Colonic mucosa (tissue), 4 donors: ENCODE data around the gene COL6A2. TPM values are rescaled to one million over a fixed set of nuclear protein-coding genes. Genes with fewer than 3 reads are reported as not detected.
"Not testable (repeated sequence)": the region's sequence is repeated elsewhere in the genome, so short reads cannot be mapped to it uniquely, and the experiment has no call there.

Source experiments
- DNase-seq: peaks from one replicate; pipeline ENCODE4 v3.0.0-alpha.2; 2020
- H3K27ac ChIP-seq: fragments of 200-600 bp; one replicate; pipeline ENCODE4 v1.8.0; 2021
- H3K27me3 ChIP-seq: fragments of 200-600 bp; one replicate; pipeline ENCODE4 v1.8.0; 2021
- H3K36me3 ChIP-seq: fragments of 200-600 bp; one replicate; pipeline ENCODE4 v1.8.0; 2021
- H3K4me1 ChIP-seq: fragments of 200-600 bp; one replicate; pipeline ENCODE4 v1.8.0; 2021; ENCODE audit warnings: mild to moderate bottlenecking
- H3K4me3 ChIP-seq: fragments of 200-600 bp; one replicate; pipeline ENCODE4 v1.8.0; 2021
- H3K9ac ChIP-seq, 2 donors: one replicate each; pipeline ENCODE4 v1.7.0; 2013; ENCODE audit warnings: control low read depth in 2 of 2, low read depth in 2 of 2, low read length in 2 of 2
- H3K9me3 ChIP-seq: fragments of 200-600 bp; one replicate; pipeline ENCODE4 v1.8.0; 2021
- intact Hi-C: fragments of 100-400 bp; cut with DNase I; formaldehyde crosslinking; loops from one replicate; pipeline ENCODE4 v1.14.1; 2022
- total RNA-seq, 2 donors: library from RNA; stranded (reverse); fragmentation: NEBNext Ultra II Directional in 1 of 2; extraction: Animal tissue kit (Norgen Biotek cat#: 25700) in 1 of 2; gene quantifications; one replicate each; pipeline ENCODE4 v1.2.1, GENCODE V29; 2021
- TF ChIP-seq, protein P1 (sequence below): fragments of 200-600 bp; IDR thresholded peaks from one replicate; pipeline ENCODE4 v1.8.0; 2022; ENCODE audit warnings: antibody characterized with exemption, mild to moderate bottlenecking
- donor health status: healthy.
- donor health status: DM: no; HTN: no; CAD: no.
- donor health status: DM: no; HTN: no; CAD: no.

Gene COL6A2
- total RNA-seq, 2 donors from 2014 or later: 55.7 to 190 TPM

DNA sequence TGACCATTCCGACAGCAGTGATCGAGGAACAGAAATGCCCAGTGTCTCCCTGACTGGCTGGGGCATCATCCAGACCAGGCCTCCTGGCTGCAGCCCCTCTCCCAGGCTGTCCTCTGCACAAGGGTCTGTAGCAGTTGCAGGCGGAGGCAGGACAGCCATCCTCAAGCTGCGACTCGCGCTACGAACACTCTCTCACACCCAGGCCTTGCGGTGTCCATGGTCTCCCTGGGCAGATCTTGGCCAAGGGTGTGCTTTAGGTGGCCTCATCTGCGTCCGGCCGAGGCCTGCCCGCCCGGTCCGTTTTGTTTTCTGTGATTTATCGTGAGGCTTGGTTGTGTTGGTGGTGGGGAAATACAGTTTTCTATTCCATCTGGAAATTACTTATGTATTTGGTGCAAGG lies 41.8 kb downstream of the COL6A2 start:
- H3K9me3 ChIP-seq: no peaks in the 10 kb centered on the region
- no peaks in the 10 kb centered on the region for H3K36me3 ChIP-seq
- intact Hi-C loops: no loop called here
- TF ChIP-seq, protein P1, sequence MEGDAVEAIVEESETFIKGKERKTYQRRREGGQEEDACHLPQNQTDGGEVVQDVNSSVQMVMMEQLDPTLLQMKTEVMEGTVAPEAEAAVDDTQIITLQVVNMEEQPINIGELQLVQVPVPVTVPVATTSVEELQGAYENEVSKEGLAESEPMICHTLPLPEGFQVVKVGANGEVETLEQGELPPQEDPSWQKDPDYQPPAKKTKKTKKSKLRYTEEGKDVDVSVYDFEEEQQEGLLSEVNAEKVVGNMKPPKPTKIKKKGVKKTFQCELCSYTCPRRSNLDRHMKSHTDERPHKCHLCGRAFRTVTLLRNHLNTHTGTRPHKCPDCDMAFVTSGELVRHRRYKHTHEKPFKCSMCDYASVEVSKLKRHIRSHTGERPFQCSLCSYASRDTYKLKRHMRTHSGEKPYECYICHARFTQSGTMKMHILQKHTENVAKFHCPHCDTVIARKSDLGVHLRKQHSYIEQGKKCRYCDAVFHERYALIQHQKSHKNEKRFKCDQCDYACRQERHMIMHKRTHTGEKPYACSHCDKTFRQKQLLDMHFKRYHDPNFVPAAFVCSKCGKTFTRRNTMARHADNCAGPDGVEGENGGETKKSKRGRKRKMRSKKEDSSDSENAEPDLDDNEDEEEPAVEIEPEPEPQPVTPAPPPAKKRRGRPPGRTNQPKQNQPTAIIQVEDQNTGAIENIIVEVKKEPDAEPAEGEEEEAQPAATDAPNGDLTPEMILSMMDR: no peak
- H3K27ac ChIP-seq: no peak overlapping the region
- H3K4me3 ChIP-seq: no peak overlapping the region
- no peaks in the 10 kb centered on the region for H3K4me1 ChIP-seq
- H3K9ac ChIP-seq: no peak overlapping the region
- H3K27me3 ChIP-seq: no peaks in the 10 kb centered on the region
- no peak for DNase-seq

GRCh38 chr21:46140352-46141003 lies 42.6 kb downstream of the COL6A2 start:
- H3K36me3 ChIP-seq, H3K27ac ChIP-seq, H3K9ac ChIP-seq, intact Hi-C loops, H3K9me3 ChIP-seq, H3K4me3 ChIP-seq, H3K27me3 ChIP-seq, DNase-seq, H3K4me1 ChIP-seq: not testable (repeated sequence)

DNA sequence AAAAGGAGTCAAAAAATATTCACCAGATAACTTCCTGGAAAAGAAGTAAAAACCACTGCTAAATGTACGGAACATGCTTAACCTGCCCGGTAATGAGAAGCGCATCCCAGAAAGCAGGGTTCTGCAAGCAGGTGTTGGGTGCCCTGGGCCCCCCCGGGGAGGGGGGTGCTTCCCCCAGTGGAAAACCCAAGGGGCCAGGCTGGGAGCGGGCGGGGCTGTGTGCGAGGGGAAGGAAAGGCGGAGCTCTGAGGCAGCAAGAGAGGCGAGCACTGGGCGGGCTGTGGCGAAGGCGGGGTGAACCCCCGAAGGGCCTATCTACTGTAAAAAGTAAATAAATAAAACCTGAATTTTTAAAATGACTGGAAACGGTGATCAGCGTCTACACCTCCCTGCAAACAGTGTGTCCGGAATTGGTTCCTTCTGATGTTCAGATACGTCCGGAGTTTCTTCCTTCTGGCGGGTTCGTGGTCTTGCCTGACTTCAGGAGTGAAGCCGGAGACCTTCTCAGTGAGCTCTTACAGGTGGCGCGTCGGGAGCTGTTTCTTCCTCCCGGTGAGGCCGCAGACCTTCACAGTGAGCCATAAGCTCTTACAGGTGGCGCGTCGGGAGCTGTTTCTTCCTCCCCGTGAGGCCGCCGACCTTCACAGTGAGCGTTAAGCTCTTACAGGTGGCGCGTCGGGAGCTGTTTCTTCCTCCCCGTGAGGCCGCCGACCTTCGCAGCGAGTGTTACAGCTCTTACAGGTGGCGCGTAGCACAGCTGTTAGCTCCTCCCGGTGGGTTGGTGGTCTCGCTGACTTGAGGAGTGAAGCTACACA lies 44.1 kb downstream of the COL6A2 start:
- intact Hi-C loops: no loop called here
- Histone ChIP-seq H3K4me1 (no peaks in the 10 kb centered on the region), H3K4me3 (no peak overlapping the region), H3K9ac (no peak overlapping the region), H3K9me3 (no peaks in the 10 kb centered on the region), H3K27ac (no peak overlapping the region), H3K36me3 (no peaks in the 10 kb centered on the region), H3K27me3 (no peaks in the 10 kb centered on the region)
- DNase-seq: no peak
- TF ChIP-seq, protein P1: no peak

DNA sequence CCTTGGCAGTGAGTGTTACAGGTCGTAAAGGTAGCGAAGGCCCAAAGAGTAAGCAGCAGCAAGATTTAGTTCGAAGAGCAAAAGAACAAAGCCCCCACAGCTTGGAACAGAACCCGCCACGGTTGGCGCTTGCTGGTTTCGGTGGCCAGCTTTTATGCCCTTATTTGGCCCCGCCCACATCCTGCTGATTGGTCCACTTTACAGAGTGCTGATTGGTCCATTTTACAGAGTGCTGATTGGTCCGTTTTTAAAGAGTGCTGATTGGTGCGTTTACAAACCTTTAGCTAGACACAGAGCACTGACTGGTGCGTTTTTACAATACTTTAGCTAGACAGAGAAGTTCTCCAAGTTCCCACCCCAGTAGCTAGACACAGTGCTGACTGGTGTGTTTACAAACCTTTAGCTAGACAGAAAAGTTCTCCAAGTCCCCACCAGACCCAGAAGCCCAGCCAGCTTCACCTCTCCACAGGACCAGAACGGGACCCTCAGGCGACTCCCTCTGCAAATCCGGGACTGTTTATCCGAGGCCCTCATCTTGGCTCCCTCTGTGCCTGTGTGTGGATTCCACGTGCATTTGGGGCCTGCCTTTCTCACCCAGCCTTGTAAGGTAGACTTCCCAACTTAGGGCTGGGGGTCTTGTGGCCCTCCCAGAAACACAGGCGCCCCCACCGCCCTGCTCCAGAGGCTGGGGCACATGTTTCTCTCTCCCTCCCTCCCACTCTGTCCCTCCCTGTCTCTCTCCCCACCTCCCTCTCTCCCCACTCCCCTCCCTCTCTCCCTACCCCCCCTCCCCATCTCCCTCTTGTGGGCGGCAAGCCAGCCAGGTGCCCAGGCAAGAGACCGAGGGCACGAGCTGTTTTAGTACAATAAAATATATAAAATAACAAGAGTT lies 44.9 kb downstream of the COL6A2 start:
- no peak for DNase-seq
- TF ChIP-seq, protein P1: no peak
- Histone ChIP-seq H3K9me3 (no peaks in the 10 kb centered on the region), H3K27me3 (no peaks in the 10 kb centered on the region), H3K9ac (no peak overlapping the region), H3K36me3 (no peaks in the 10 kb centered on the region), H3K27ac (no peak overlapping the region), H3K4me3 (no peak overlapping the region), H3K4me1 (no peaks in the 10 kb centered on the region)
- intact Hi-C loops: no loop called here

- Histone ChIP-seq H3K9ac (no peak overlapping the region), H3K27ac (no peak overlapping the region), H3K4me3 (no peak overlapping the region), H3K27me3 (no peaks in the 10 kb centered on the region), H3K4me1 (no peaks in the 10 kb centered on the region), H3K36me3 (no peaks in the 10 kb centered on the region), H3K9me3 (no peaks in the 10 kb centered on the region)
- no peak for DNase-seq
- intact Hi-C loops: no loop called here
- TF ChIP-seq, protein P1: no peak
Measured at GRCh38 chr21:46144464-46145070, 46.7 kb downstream of the COL6A2 start.
